ENCODE results near the gene ERV3-1.
"Not testable (repeated sequence)": the region's sequence is repeated elsewhere in the genome, so short reads cannot be mapped to it uniquely, and the experiment has no call there.

GRCh38 chr7:65045589-65045988 lies 39.1 kb upstream of the ERV3-1 start:
- not testable (repeated sequence) for TF ChIP-seq TCF7L2 (IDR thresholded peaks at IDR 0.05; ENCODE audit: low read depth, low read length); POLR2AphosphoS5 (IDR thresholded peaks at IDR 0.05; ENCODE audit: low read depth, low read length); CTCF (IDR thresholded peaks at IDR 0.05); SIN3A (IDR thresholded peaks at IDR 0.05; ENCODE audit: borderline replicate concordance, insufficient read depth, low read depth, low read length); REST (IDR thresholded peaks at IDR 0.05; ENCODE audit: insufficient read depth in 1 of 2, low read depth in 2 of 2, low read length in 1 of 2)
